ENCODE measurements around the gene HOXA5.

DNA sequence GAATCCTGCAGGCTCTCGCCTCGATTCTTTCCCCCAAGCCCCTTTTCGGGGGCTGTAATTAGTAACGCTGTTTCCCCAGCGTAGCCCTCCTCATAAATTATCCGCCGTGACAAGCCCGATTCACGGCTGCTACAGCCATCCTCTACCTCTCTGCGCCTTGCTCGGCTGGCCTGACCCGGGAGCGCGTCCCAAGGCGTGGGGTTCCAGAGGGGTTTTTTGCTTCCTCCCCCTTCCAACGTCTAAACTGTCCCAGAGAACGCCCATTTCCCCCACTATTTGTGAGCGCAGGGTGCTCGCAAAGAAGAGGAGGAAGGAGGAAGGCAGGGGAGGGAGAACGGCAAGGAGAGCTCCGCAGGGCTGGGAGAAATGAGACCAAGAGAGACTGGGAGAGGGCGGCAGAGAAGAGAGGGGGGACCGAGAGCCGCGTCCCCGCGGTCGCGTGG is 880 bp downstream of the HOXA5 start:
- TF ChIP-seq, protein P1, sequence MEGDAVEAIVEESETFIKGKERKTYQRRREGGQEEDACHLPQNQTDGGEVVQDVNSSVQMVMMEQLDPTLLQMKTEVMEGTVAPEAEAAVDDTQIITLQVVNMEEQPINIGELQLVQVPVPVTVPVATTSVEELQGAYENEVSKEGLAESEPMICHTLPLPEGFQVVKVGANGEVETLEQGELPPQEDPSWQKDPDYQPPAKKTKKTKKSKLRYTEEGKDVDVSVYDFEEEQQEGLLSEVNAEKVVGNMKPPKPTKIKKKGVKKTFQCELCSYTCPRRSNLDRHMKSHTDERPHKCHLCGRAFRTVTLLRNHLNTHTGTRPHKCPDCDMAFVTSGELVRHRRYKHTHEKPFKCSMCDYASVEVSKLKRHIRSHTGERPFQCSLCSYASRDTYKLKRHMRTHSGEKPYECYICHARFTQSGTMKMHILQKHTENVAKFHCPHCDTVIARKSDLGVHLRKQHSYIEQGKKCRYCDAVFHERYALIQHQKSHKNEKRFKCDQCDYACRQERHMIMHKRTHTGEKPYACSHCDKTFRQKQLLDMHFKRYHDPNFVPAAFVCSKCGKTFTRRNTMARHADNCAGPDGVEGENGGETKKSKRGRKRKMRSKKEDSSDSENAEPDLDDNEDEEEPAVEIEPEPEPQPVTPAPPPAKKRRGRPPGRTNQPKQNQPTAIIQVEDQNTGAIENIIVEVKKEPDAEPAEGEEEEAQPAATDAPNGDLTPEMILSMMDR (IDR thresholded peaks at IDR 0.05; ENCODE audit: insufficient read depth, low read length), result no peak
- TF ChIP-seq, protein P2, sequence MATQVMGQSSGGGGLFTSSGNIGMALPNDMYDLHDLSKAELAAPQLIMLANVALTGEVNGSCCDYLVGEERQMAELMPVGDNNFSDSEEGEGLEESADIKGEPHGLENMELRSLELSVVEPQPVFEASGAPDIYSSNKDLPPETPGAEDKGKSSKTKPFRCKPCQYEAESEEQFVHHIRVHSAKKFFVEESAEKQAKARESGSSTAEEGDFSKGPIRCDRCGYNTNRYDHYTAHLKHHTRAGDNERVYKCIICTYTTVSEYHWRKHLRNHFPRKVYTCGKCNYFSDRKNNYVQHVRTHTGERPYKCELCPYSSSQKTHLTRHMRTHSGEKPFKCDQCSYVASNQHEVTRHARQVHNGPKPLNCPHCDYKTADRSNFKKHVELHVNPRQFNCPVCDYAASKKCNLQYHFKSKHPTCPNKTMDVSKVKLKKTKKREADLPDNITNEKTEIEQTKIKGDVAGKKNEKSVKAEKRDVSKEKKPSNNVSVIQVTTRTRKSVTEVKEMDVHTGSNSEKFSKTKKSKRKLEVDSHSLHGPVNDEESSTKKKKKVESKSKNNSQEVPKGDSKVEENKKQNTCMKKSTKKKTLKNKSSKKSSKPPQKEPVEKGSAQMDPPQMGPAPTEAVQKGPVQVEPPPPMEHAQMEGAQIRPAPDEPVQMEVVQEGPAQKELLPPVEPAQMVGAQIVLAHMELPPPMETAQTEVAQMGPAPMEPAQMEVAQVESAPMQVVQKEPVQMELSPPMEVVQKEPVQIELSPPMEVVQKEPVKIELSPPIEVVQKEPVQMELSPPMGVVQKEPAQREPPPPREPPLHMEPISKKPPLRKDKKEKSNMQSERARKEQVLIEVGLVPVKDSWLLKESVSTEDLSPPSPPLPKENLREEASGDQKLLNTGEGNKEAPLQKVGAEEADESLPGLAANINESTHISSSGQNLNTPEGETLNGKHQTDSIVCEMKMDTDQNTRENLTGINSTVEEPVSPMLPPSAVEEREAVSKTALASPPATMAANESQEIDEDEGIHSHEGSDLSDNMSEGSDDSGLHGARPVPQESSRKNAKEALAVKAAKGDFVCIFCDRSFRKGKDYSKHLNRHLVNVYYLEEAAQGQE (IDR thresholded peaks at IDR 0.05; ENCODE audit: insufficient replicate concordance, low read depth), result no peak
- no peak for TF ChIP-seq POLR2AphosphoS5 (IDR thresholded peaks at IDR 0.05; ENCODE audit: low read depth)
- TF ChIP-seq GABPA (IDR thresholded peaks at IDR 0.05; ENCODE audit: low read depth), result no peak
- no peak for TF ChIP-seq SPI1 (IDR thresholded peaks at IDR 0.05; ENCODE audit: borderline replicate concordance, low read depth)

Measured in HL-60 (cell line).